Trophoblast cell (in vitro differentiated cells and primary cell): ENCODE measurements around the gene NACAD.

Experiments
- DNase-seq, 2 donors: peaks; one replicate each; pipeline ENCODE4 v3.0.0-alpha.2; 2016
- H2AFZ ChIP-seq: 2 replicates; pipeline ENCODE4 v1.6.1; 2013; ENCODE audit warnings: low read length, moderate library complexity, mild to moderate bottlenecking; ENCODE audit not compliant: insufficient read depth, poor library complexity
- H2AK5ac ChIP-seq: 2 replicates; pipeline ENCODE4 v1.6.1; 2013; ENCODE audit warnings: mild to moderate bottlenecking, low read length
- H2BK120ac ChIP-seq: 2 replicates; pipeline ENCODE4 v1.6.1; 2013; ENCODE audit warnings: low read length, mild to moderate bottlenecking, moderate library complexity; ENCODE audit not compliant: insufficient read depth, poor library complexity
- H2BK12ac ChIP-seq: 2 replicates; pipeline ENCODE4 v1.6.1; 2013; ENCODE audit warnings: mild to moderate bottlenecking, low read length, moderate library complexity
- H2BK5ac ChIP-seq: 2 replicates; pipeline ENCODE4 v1.6.1; 2013; ENCODE audit warnings: low read length, low read depth, moderate library complexity, mild to moderate bottlenecking; ENCODE audit not compliant: poor library complexity
- H3K14ac ChIP-seq: 2 replicates; pipeline ENCODE4 v1.6.1; 2013; ENCODE audit warnings: mild to moderate bottlenecking, low read length
- H3K18ac ChIP-seq: 2 replicates; pipeline ENCODE4 v1.6.1; 2013; ENCODE audit warnings: mild to moderate bottlenecking, low read length
- H3K23ac ChIP-seq: 2 replicates; pipeline ENCODE4 v1.6.1; 2013; ENCODE audit warnings: low read length
- H3K27ac ChIP-seq: 2 replicates; pipeline ENCODE4 v1.5.1; 2013; ENCODE audit warnings: low read depth, mild to moderate bottlenecking, inconsistent platforms, low read length, moderate library complexity
- H3K27me3 ChIP-seq: 2 replicates; pipeline ENCODE4 v1.6.1; 2013; ENCODE audit warnings: inconsistent platforms, mild to moderate bottlenecking, low read length, moderate library complexity; ENCODE audit not compliant: insufficient read depth
- H3K36me3 ChIP-seq, 2 experiments: 1 replicate in 1 of 2; 2 replicates in 1 of 2; pipeline ENCODE4 v1.6.1; 2013; ENCODE audit warnings: low read length in 2 of 2, mild to moderate bottlenecking in 2 of 2, moderate library complexity in 1 of 2; ENCODE audit not compliant: insufficient read depth in 2 of 2, control insufficient read depth in 1 of 2
- H3K4ac ChIP-seq: 2 replicates; pipeline ENCODE4 v1.6.1; 2013; ENCODE audit warnings: low read depth, mild to moderate bottlenecking, low read length, moderate library complexity
- H3K4me1 ChIP-seq, 2 experiments: 1 replicate in 1 of 2; 2 replicates in 1 of 2; pipeline ENCODE4 v1.6.1; 2013; ENCODE audit warnings: low read length in 2 of 2, mild to moderate bottlenecking in 2 of 2, moderate library complexity in 1 of 2; ENCODE audit not compliant: insufficient read depth in 2 of 2, control insufficient read depth in 1 of 2
- H3K4me2 ChIP-seq: 2 replicates; pipeline ENCODE4 v1.6.1; 2013; ENCODE audit warnings: inconsistent platforms, mild to moderate bottlenecking, low read length, moderate library complexity
- H3K4me3 ChIP-seq: 2 replicates; pipeline ENCODE4 v1.5.1; 2013; ENCODE audit warnings: mild to moderate bottlenecking, low read depth, low read length, inconsistent platforms
- H3K79me1 ChIP-seq: one replicate; pipeline ENCODE4 v1.6.1; 2013; ENCODE audit warnings: low read length
- H3K79me2 ChIP-seq: 2 replicates; pipeline ENCODE4 v1.6.1; 2013; ENCODE audit warnings: low read length, mild to moderate bottlenecking; ENCODE audit not compliant: control insufficient read depth, insufficient read depth, poor library complexity
- H3K9ac ChIP-seq: 2 replicates; pipeline ENCODE4 v1.6.1; 2013; ENCODE audit warnings: mild to moderate bottlenecking, low read length
- H3K9me3 ChIP-seq: 2 replicates; pipeline ENCODE4 v1.6.1; 2013; ENCODE audit warnings: low read depth, mild to moderate bottlenecking, control low read depth, inconsistent platforms, low read length; ENCODE audit not compliant: insufficient read depth
- H4K12ac ChIP-seq: 2 replicates; pipeline ENCODE4 v1.6.1; 2013; ENCODE audit warnings: low read depth, mild to moderate bottlenecking, low read length, moderate library complexity
- H4K8ac ChIP-seq: 2 replicates; pipeline ENCODE4 v1.6.1; 2013; ENCODE audit warnings: low read depth, mild to moderate bottlenecking, low read length, moderate library complexity
- H4K91ac ChIP-seq: one replicate; pipeline ENCODE4 v1.6.1; 2013; ENCODE audit warnings: low read depth, mild to moderate bottlenecking, low read length, moderate library complexity
- WGBS: extraction: QIAGEN DNeasy Blood & Tissue Kit; methylation state at CpG from one replicate; pipeline ENCODE4 v1.1.7; 2013; ENCODE audit warnings: missing lambda C conversion rate; ENCODE audit not compliant: insufficient read length, insufficient coverage; ENCODE audit errors: extremely low coverage; 5-methylcytosine and 5-hydroxymethylcytosine counted together

Gene NACAD

DNA sequence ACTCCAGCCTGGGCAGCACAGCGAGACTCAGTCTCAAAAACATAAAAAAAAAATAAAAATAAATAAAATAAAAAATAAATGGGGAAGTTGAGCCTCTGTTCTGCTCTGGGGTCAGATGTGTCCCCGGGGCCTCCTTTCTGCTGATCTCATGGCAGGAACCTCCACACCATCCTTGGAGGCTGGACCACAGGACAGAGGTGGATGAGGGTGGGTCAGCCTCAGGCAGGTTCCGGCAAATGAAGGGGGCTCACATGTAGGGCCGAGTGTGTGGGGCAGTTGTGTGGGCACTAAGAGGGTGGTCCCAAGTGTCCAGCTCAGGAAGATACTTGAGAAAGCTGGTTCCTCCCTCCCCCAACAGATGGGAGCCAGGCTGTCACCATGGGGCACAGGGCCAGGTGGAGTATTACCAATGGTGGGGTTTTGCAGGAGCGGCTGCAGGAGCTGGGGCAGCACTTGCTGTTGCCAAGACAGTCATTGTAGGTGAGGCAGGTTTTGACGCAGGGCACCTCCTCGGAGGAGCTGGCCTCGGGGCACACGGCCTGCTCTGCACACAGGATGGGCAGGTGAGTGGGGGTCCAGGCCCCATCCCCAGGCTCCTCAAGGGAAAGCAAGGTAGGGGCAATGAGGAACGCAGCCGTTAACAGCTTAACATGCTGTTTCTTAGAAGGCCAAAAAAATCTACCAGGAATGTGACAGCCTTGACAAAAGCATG is 36.6 kb upstream of the NACAD start:
- no peak overlapping the region for H4K91ac ChIP-seq
- H3K4me1 ChIP-seq, result no peaks in the 10 kb centered on the region
- H3K4ac ChIP-seq, result no peak overlapping the region
- H4K8ac ChIP-seq, result no peak overlapping the region
- no peaks in the 10 kb centered on the region for H3K27me3 ChIP-seq
- no peak overlapping the region for H2BK12ac ChIP-seq
- DNase-seq, result no peak
- H3K23ac ChIP-seq, result no peak overlapping the region
- no peak overlapping the region for H2BK120ac ChIP-seq
- no peak overlapping the region for H2AK5ac ChIP-seq
- no peaks in the 10 kb centered on the region for H3K79me2 ChIP-seq
- H3K4me3 ChIP-seq, result no peak overlapping the region
- H3K27ac ChIP-seq, result no peak overlapping the region
- H3K9me3 ChIP-seq, result no peaks in the 10 kb centered on the region
- H3K14ac ChIP-seq, result no peak overlapping the region
- no peak overlapping the region for H3K18ac ChIP-seq
- H4K12ac ChIP-seq, result no peak overlapping the region
- H2AFZ ChIP-seq, result no peak overlapping the region
- no peak overlapping the region for H3K9ac ChIP-seq
- WGBS, result no CpG with 5 or more reads among the region's 11 CpGs
- H3K4me2 ChIP-seq, result no peak overlapping the region
- no peaks in the 10 kb centered on the region for H3K36me3 ChIP-seq
- no peak overlapping the region for H2BK5ac ChIP-seq
- no peaks in the 10 kb centered on the region for H3K79me1 ChIP-seq

DNA sequence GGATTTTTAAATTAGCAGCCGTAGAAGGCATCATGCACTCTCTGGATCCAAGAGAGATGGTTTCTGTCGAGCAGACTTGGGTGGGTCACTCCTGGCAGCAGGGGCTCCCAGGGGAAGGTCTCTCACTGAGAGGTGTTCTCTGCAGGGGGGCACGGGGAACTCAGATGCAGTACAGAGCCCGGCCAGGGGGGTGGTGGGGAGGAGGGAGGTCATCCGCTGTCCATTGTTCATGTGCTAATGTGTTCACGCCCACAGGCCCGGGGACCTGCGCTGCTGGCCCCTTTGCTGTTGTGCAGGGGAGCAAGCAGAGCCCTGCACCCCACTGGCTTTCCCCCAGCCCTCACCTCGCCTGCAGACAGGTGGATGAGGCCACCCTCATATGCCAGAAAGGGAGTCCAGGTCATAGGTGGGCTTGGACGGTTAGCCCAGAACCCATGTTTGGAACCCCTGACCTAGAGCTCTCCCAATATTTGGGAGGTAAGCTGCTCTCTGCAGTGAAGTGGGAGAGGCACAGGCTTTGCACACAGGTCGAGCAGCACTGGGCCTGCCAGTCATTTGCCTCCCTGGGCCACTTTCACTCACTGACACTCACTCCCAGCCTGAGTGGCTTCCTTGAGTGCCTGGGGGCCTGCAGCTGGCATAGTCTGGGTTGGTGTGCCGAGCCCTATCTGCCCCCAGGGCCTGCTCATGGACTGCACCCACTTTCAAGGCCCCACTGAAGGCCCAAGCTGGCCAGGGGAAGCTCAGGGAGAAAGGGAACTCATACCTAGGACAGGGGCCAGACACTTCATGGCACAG is 35.3 kb upstream of the NACAD start:
- no peak overlapping the region for H3K9ac ChIP-seq
- WGBS, result no CpG with 5 or more reads among the region's 12 CpGs

DNA sequence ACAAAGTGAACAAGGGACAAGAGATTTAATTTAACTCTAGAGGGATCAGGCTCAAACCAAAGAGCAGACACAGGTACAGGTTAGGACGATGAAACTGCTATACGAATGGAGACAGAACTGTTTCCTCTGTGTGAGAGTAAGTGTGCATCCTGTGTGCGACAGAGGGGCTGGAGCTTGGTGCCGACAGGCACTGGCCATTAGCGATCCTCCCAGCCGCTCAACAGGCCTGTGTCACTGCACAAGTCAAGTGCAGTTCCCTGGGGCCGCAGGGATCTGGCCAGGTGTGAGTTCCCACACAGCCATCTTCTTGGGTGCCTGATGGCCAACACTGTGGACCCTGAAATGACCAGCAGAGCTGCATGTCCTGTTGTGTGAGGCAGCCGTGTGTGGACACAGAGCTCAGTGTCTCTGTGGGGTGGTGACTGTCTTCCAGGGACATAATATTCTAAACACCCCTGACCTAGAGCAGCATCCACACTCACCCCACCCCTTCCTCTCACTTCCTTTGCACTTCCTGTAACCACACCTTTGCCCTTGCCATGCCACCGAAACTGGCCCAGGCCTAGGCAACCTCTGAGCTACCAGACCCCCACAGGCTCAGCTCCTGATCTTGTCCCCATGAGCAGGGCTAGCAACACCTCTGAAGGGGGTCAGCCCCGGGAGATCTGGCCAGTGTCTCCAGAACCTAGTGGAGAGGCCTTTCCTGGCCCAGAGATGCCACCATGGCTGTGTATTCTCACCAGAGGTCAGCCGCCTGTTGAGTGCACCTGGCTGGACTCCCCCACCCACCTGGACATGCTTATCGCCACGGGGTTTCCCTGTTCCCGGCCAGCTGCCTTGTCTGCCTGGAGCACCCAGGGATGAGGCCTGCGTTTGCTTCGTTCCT is 34.4 kb upstream of the NACAD start:
- H4K91ac ChIP-seq, result no peak overlapping the region

More for the DNA sequence above, 35.3 kb upstream of the NACAD start:
- no peak overlapping the region for H2AFZ ChIP-seq
- H3K79me2 ChIP-seq, result no peaks in the 10 kb centered on the region
- no peak overlapping the region for H3K4me2 ChIP-seq
- no peaks in the 10 kb centered on the region for H3K9me3 ChIP-seq
- H2BK120ac ChIP-seq, result no peak overlapping the region
- no peak overlapping the region for H3K4ac ChIP-seq
- H3K23ac ChIP-seq, result no peak overlapping the region
- no peak overlapping the region for H4K8ac ChIP-seq
- no peak overlapping the region for H3K14ac ChIP-seq
- H3K27ac ChIP-seq, result no peak overlapping the region
- H2AK5ac ChIP-seq, result no peak overlapping the region
- H3K4me3 ChIP-seq, result no peak overlapping the region
- H3K27me3 ChIP-seq, result no peaks in the 10 kb centered on the region
- no peaks in the 10 kb centered on the region for H3K79me1 ChIP-seq
- no peak for DNase-seq
- H2BK12ac ChIP-seq, result no peak overlapping the region
- H3K36me3 ChIP-seq, result no peaks in the 10 kb centered on the region
- no peak overlapping the region for H2BK5ac ChIP-seq
- H3K18ac ChIP-seq, result no peak overlapping the region
- no peak overlapping the region for H4K12ac ChIP-seq
- H4K91ac ChIP-seq, result no peak overlapping the region
- H3K4me1 ChIP-seq, result no peaks in the 10 kb centered on the region

DNA sequence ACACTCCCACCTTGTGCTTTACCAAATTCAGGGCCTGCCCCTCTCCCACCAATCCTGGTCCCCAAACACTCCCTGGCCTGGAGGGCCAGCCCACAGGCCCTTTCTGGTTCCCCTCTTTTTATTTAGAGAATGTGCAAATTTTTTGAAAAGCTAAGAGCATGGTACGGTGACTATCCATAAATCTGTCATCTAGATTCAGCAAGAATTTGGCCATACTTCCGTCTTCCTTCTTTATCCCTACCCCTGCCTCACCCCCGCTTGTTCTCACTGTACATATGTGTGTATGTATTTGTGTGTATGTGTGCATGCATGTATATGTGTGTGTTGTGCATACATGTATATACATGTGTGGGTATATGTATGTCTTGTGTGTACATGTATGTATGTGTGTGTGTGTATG is 30.8 kb upstream of the NACAD start:
- no CpG with 5 or more reads among the region's 3 CpGs for WGBS
- H3K36me3 ChIP-seq, result no peaks in the 10 kb centered on the region

More for the DNA sequence above, 34.4 kb upstream of the NACAD start:
- H3K4me1 ChIP-seq, result no peaks in the 10 kb centered on the region
- H3K27ac ChIP-seq, result no peak overlapping the region
- no peak overlapping the region for H4K12ac ChIP-seq
- H2BK12ac ChIP-seq, result no peak overlapping the region
- H3K79me1 ChIP-seq, result no peaks in the 10 kb centered on the region
- no peak overlapping the region for H3K4me3 ChIP-seq
- H2BK5ac ChIP-seq, result no peak overlapping the region
- H3K18ac ChIP-seq, result no peak overlapping the region
- H2AK5ac ChIP-seq, result no peak overlapping the region
- H4K8ac ChIP-seq, result no peak overlapping the region
- no peaks in the 10 kb centered on the region for H3K9me3 ChIP-seq
- DNase-seq, result no peak
- H3K9ac ChIP-seq, result no peak overlapping the region
- H3K14ac ChIP-seq, result no peak overlapping the region
- H3K4ac ChIP-seq, result no peak overlapping the region
- no peaks in the 10 kb centered on the region for H3K36me3 ChIP-seq
- no peak overlapping the region for H3K23ac ChIP-seq
- H3K79me2 ChIP-seq, result no peaks in the 10 kb centered on the region
- H3K27me3 ChIP-seq, result no peaks in the 10 kb centered on the region
- WGBS, result no CpG with 5 or more reads among the region's 16 CpGs
- H3K4me2 ChIP-seq, result no peak overlapping the region
- H2AFZ ChIP-seq, result no peak overlapping the region
- no peak overlapping the region for H2BK120ac ChIP-seq

More for the DNA sequence above, 30.8 kb upstream of the NACAD start:
- H3K4me3 ChIP-seq, result no peak overlapping the region
- H2BK12ac ChIP-seq, result no peak overlapping the region
- H3K79me2 ChIP-seq, result no peaks in the 10 kb centered on the region
- no peak overlapping the region for H2AFZ ChIP-seq
- no peaks in the 10 kb centered on the region for H3K4me1 ChIP-seq
- H3K23ac ChIP-seq, result no peak overlapping the region
- no peaks in the 10 kb centered on the region for H3K27me3 ChIP-seq
- no peak for DNase-seq
- no peak overlapping the region for H3K18ac ChIP-seq
- H3K4me2 ChIP-seq, result no peak overlapping the region
- H2BK5ac ChIP-seq, result no peak overlapping the region
- no peak overlapping the region for H3K14ac ChIP-seq
- no peak overlapping the region for H3K9ac ChIP-seq
- no peak overlapping the region for H4K12ac ChIP-seq
- H2AK5ac ChIP-seq, result no peak overlapping the region
- no peak overlapping the region for H4K91ac ChIP-seq
- no peak overlapping the region for H2BK120ac ChIP-seq
- no peaks in the 10 kb centered on the region for H3K9me3 ChIP-seq
- no peak overlapping the region for H4K8ac ChIP-seq
- H3K4ac ChIP-seq, result no peak overlapping the region
- no peaks in the 10 kb centered on the region for H3K79me1 ChIP-seq
- no peak overlapping the region for H3K27ac ChIP-seq
